Stimulated activated CD8-positive, alpha-beta memory T cell treated with anti-CD3 and anti-CD28 coated beads, Interleukin-12 subunit alpha, Interleukin-12 subunit beta, amount 100 ng/mL, for 1 hour (primary cell): Measurements from ENCODE around the gene KLHL6.
"Not testable (repeated sequence)": the region's sequence is repeated elsewhere in the genome, so short reads cannot be mapped to it uniquely, and the experiment has no call there.

Experiments
- DNase-seq: peaks from one replicate; pipeline ENCODE4 v3.0.0-alpha.2; 2020; ENCODE audit warnings: low read depth

The KLHL6 gene

GRCh38 chr3:183555541-183556081 is at the start of gene KLHL6:
Gene KLHL6 (minus strand): TSS chr3:183555706. CDS start chr3:183555653, 53 bp downstream.
- peak; percentile 53 for DNase-seq

DNA sequence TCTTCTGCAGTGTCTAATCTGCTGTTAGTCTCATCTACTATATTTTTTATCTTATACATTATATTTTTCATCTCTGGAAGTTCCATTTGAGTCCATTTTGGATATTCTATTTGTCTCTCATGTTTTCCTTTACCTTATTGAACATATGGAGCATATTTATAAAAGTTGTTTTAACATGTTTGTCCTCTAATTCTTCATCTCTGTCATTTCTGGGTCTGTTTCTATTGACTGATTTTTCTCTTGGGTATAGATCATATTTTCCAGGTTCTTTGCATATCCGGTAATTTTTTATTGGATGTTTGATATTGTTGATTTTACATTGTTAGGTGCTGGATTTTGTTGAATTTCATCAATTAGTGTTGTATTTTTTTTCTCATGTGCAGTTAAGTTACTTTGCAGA is 42.5 kb upstream of the KLHL6 start:
- no peak for DNase-seq

GRCh38 chr3:183594636-183595035 is 39.1 kb upstream of the KLHL6 start:
- DNase-seq = no peak

GRCh38 chr3:183592821-183593220 is 37.3 kb upstream of the KLHL6 start:
- no peak for DNase-seq

DNA sequence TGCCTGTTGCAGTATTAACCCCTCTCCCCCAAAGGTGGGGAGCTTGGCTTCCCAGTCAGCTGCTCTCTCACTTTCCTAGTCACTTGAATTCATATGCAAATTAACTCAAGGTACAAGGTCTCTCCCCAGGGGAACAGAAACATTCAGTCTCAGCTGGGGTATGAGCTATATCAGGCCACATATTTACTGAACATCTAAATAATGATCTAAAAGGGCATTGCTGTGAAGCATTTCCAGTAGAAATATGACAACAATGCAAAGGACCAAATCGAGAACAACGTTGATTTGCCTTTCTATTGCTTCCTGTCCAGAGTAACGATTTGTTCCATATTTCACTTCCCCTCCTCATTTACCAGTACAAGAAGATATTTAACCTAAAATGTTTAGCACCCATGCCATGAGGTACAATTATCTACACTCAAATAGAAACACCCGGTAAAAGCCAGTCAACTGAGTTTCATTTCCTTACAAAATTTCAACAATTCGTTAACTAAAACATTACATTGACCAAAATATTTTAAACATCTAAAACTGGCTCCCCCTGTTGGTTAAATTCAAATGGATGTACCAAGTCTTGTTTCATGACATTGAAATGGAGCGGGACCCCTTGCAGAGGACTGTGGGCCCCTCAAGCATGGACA is 36.5 kb upstream of the KLHL6 start:
- DNase-seq = no peak

DNA sequence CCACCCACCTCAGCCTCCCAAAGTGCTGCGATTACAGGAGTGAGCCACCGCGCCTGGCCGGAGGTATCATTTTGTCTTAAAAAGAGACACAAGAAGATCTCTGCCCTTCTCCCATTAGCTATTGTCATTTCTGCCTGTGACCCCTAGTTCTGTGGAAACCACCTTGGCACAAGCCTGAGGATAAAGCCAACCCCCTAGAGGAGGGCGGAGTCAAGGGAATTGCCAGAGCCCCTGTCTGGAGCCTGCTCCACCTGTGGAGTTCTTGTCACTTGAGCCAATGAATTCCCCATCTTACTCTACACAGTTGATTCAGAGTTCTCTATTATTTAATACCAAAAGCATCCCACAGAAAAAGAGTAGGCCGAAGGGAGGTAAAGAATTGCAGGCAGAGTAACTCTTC is 34.9 kb upstream of the KLHL6 start:
- DNase-seq = no peak

- no peak for DNase-seq
Observed at GRCh38 chr3:183587336-183587735, 31.8 kb upstream of the KLHL6 start.

- DNase-seq = no peak
Observed at GRCh38 chr3:183586477-183586876, 31.0 kb upstream of the KLHL6 start.

DNA sequence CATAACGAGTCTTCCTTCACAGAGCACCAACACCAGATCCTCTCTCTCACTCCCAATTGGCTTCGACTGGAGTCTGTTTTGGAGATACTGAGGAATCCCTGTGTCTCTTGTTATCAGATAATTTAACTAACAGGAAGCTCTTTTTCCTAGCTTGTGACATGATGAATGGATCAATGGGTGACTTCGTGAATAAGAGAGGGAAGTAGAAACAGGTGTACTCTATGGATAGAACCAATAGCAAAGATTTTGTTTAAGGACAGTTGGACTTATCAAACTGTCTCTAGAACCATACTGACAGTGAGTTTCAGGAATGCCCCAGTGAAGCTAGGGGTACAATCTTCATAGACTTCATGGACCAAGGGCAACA is 29.4 kb upstream of the KLHL6 start:
- DNase-seq = no peak

GRCh38 chr3:183584246-183584913 is 28.9 kb upstream of the KLHL6 start:
- no peak for DNase-seq

DNA sequence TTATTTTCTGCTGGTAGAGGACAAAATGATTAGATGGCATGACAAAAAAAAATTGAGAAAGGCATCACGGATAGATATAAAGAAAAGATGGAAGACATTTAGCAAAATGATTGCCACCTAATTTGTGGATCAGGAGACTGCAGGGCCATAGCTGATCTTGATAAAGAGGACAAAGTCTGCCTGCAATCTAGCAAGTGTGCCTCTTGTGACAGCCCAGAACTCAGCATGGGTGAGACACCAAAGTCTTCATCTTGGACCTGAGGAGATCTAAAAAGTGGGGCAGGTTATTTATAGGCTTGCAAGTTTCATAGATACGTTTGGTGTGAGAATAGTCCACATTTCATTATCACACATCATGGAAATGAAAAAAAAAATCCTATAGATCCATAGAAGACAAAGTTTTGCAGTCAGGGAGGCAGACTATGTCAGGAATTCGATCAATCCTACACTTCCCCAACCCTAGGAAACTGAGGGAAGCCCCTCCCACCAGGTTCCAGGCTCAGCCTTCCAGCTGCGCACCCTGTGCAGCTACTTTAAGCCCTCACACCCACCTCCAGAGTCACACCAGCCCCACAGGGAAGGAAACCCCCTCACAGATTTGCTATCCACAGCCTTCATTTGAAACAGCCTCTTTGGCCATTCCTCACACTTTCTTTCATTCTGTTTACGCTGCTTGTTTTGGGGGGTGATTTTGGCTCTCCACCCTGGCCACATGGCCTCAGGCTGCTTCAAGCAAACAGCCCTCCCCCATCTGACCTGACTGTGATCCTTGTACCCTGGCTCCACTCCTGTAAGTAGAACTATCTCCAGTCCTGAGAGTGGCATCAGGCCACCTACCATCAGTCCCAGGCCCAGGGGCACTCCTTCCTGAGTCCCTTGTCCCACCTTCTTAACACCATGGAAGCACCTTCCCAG is 28.1 kb upstream of the KLHL6 start:
- DNase-seq = no peak

DNA sequence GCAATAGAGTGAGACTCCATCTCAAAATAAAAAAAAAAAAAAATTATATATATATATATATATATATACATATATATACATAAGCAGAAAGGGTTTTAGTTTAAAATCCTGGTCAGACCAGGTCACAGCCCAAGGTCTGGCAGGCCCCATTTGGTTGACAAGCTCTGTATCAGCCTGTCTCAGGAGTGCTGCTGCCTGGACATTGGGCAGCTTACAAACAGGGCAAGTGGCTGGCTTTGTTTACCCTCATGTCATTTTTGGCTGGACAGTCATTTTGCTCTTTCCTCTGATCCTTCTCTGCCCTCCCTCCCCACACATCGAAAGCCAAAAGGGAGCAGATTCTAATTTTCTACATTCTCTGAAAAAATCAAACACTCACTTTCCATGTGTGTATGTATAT is 26.7 kb upstream of the KLHL6 start:
- DNase-seq = no peak

- no peak for DNase-seq
Observed at GRCh38 chr3:183581496-183582155, 26.1 kb upstream of the KLHL6 start.

GRCh38 chr3:183579967-183580900 is 24.7 kb upstream of the KLHL6 start:
- no peak for DNase-seq

GRCh38 chr3:183578179-183578578 is 22.7 kb upstream of the KLHL6 start:
- DNase-seq = no peak

DNA sequence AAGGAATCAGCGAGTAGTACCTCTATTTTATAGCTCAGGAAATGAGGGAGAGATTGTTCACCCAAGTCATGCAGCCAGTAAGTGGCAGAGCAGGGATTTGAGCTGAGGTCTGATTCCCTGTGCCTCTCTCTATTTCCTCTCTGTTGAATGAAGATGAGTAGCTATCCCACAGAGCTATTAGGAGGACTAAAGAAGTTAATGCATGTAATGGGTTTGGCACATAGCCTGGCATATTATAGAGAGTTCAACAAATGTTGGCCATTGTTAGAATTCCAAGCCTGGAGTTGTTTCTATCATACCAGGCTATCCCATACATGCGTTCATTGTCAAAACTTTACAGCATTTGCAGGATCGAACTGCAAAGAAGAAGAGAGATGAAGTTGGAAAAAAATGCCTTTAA is 21.8 kb upstream of the KLHL6 start:
- no peak for DNase-seq

GRCh38 chr3:183576487-183577107 is 21.1 kb upstream of the KLHL6 start:
- DNase-seq = no peak

GRCh38 chr3:183572935-183573334 is 17.4 kb upstream of the KLHL6 start:
- DNase-seq = no peak

GRCh38 chr3:183570191-183570590 is 14.7 kb upstream of the KLHL6 start:
- DNase-seq = not testable (repeated sequence)

DNA sequence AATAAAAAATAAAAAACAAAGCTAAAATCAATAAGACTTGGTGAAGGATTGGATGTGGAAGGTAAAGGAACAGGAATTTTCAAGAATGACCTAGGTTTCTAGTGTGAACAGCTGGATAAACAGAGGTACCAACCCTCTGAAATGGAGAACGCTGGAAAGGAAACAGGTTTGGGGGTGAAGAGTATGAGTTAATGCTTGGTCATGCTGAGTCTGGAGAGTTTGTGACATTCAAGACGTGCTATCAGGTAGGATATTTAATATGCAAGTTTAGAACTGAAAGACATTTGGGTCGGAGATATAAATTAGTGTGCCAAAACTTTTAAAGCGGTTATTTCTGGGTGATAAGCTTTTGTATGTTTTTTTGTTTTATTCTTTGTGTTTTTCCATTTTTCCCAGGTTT is 11.4 kb upstream of the KLHL6 start:
- no peak for DNase-seq

- no peak for DNase-seq
Observed at GRCh38 chr3:183564046-183564445, 8.5 kb upstream of the KLHL6 start.
